WTC11 (cell line): Measurements from ENCODE around the gene STS. TPM values are rescaled to one million over a fixed set of nuclear protein-coding genes. Genes with fewer than 3 reads are reported as not detected.

Source experiments
- ATAC-seq: fragments of 200-7000 bp; cut with Tn5 transposase; 2 replicates; pipeline ENCODE4 v1.10.0; 2021; ENCODE audit warnings: mild to moderate bottlenecking, moderate library complexity
- CTCF ChIA-PET: fragments of 300-600 bp; sonication (Branson Sonifier 250); formaldehyde crosslinking; loops from one replicate; lab custom pipeline; 2021; ENCODE audit warnings: antibody characterized with exemption; lab: Charles Lee
- POLR2A ChIA-PET: fragments of 350-600 bp; sonication (Branson Sonifier 250); formaldehyde crosslinking; loops from one replicate; lab custom pipeline; 2021; ENCODE audit warnings: antibody characterized with exemption; lab: Charles Lee
- DNase-seq: peaks from one replicate; pipeline ENCODE4 v3.0.0; 2021; ENCODE audit warnings: low spot score
- H3K27ac Mint-ChIP-seq: 2 replicates; pipeline ENCODE4 v1.8.0; 2021; ENCODE audit warnings: mixed read lengths
- H3K27me3 Mint-ChIP-seq: 2 replicates; pipeline ENCODE4 v1.8.0; 2021; ENCODE audit warnings: low read depth, mild to moderate bottlenecking, moderate library complexity, mixed read lengths
- H3K36me3 Mint-ChIP-seq: 2 replicates; pipeline ENCODE4 v1.8.0; 2021; ENCODE audit warnings: mixed read lengths
- H3K4me1 Mint-ChIP-seq: 2 replicates; pipeline ENCODE4 v1.8.0; 2022; ENCODE audit warnings: mixed read lengths
- H3K4me3 Mint-ChIP-seq: 2 replicates; pipeline ENCODE4 v1.8.0; 2021; ENCODE audit warnings: mild to moderate bottlenecking, moderate library complexity, mixed read lengths
- H3K9me3 Mint-ChIP-seq: 2 replicates; pipeline ENCODE4 v1.8.0; 2021; ENCODE audit warnings: mixed read lengths
- AR ChIP-seq: fragments of 250-450 bp; sonication (Bioruptor Pico); IDR thresholded peaks from 2 replicates; pipeline ENCODE4 v1.9.0; 2021; ENCODE audit warnings: mild to moderate bottlenecking
- ATF1 ChIP-seq: sonication (generic); formaldehyde crosslinking; IDR thresholded peaks from 2 replicates; pipeline ENCODE4 v1.8.1; 2023; ENCODE audit warnings: mild to moderate bottlenecking, moderate library complexity, missing genetic modification reagents
- ATF3 ChIP-seq: sonication (generic); formaldehyde crosslinking; conservative IDR thresholded peaks from 2 replicates; pipeline ENCODE4 v1.8.1; 2022; ENCODE audit warnings: mild to moderate bottlenecking, missing genetic modification reagents
- CTCF ChIP-seq: fragments of 200-600 bp; IDR thresholded peaks from 2 replicates; pipeline ENCODE4 v1.8.0; 2022; ENCODE audit warnings: antibody characterized with exemption
- MYBL2 ChIP-seq: sonication (generic); formaldehyde crosslinking; IDR thresholded peaks from 2 replicates; pipeline ENCODE4 v1.8.1; 2023; ENCODE audit warnings: mild to moderate bottlenecking, moderate library complexity, missing genetic modification reagents
- PRRX2 ChIP-seq: fragments of 250-450 bp; sonication (Bioruptor Pico); IDR thresholded peaks from 2 replicates; pipeline ENCODE4 v1.8.0; 2021; ENCODE audit warnings: mild to moderate bottlenecking
- TCF7 ChIP-seq: sonication (generic); formaldehyde crosslinking; IDR thresholded peaks from 2 replicates; pipeline ENCODE4 v1.8.0; 2022; ENCODE audit warnings: mild to moderate bottlenecking, low read depth, missing genetic modification reagents, moderate library complexity
- ZNF121 ChIP-seq: sonication (generic); formaldehyde crosslinking; IDR thresholded peaks from 2 replicates; pipeline ENCODE4 v1.8.0; 2023; ENCODE audit warnings: missing genetic modification reagents
- ZNF138 ChIP-seq: sonication (generic); formaldehyde crosslinking; conservative IDR thresholded peaks from 2 replicates; pipeline ENCODE4 v1.8.1; 2022; ENCODE audit warnings: mild to moderate bottlenecking, moderate library complexity, missing genetic modification reagents
- ZNF219 ChIP-seq: sonication (generic); formaldehyde crosslinking; IDR thresholded peaks from 2 replicates; pipeline ENCODE4 v1.8.0; 2023; ENCODE audit warnings: missing genetic modification reagents, mild to moderate bottlenecking, borderline replicate concordance
- ZNF263 ChIP-seq: sonication (generic); formaldehyde crosslinking; IDR thresholded peaks from 2 replicates; pipeline ENCODE4 v1.8.1; 2022; ENCODE audit warnings: low read depth, mild to moderate bottlenecking, moderate library complexity, missing genetic modification reagents
- ZNF281 ChIP-seq: sonication (generic); formaldehyde crosslinking; IDR thresholded peaks from 2 replicates; pipeline ENCODE4 v1.8.0; 2023; ENCODE audit warnings: mild to moderate bottlenecking, missing genetic modification reagents
- ZNF317 ChIP-seq: sonication (generic); formaldehyde crosslinking; IDR thresholded peaks from 2 replicates; pipeline ENCODE4 v1.8.1; 2023; ENCODE audit warnings: low read depth, mild to moderate bottlenecking, moderate library complexity, missing genetic modification reagents, borderline replicate concordance
- ZNF396 ChIP-seq: fragments of 250-450 bp; sonication (Bioruptor Pico); IDR thresholded peaks from 2 replicates; pipeline ENCODE4 v1.8.0; 2021; ENCODE audit warnings: mild to moderate bottlenecking, moderate library complexity, borderline replicate concordance
- ZNF512 ChIP-seq: sonication (generic); formaldehyde crosslinking; IDR thresholded peaks from 2 replicates; pipeline ENCODE4 v1.8.1; 2022; ENCODE audit warnings: missing genetic modification reagents, borderline replicate concordance
- ZNF532 ChIP-seq: fragments of 250-450 bp; sonication (Bioruptor Pico); IDR thresholded peaks from 2 replicates; pipeline ENCODE4 v1.9.0; 2021; ENCODE audit warnings: mild to moderate bottlenecking, borderline replicate concordance
- ZSCAN18 ChIP-seq: fragments of 250-450 bp; sonication (Bioruptor Pico); IDR thresholded peaks from 2 replicates; pipeline ENCODE4 v2.1.2; 2022; ENCODE audit warnings: mild to moderate bottlenecking, moderate library complexity
- total RNA-seq: library from RNA; stranded (reverse); gene quantifications from 3 replicates; pipeline ENCODE4 v1.2.3, GENCODE V29; 2021

The STS gene
- total RNA-seq, 1 experiment from 2014 or later, result 1.3 TPM

GRCh38 chrX:7112071-7112470 is 35.4 kb upstream of the STS start:
- peaks cover 4% of the 10 kb centered on the region for H3K36me3 Mint-ChIP-seq
- CTCF ChIA-PET, result no interaction called here
- H3K27me3 Mint-ChIP-seq, result no peaks in the 10 kb centered on the region
- DNase-seq (no peak), ATAC-seq (no peak)
- H3K4me1 Mint-ChIP-seq, result peaks cover 30% of the 10 kb centered on the region
- peaks cover 2% of the 10 kb centered on the region for H3K9me3 Mint-ChIP-seq
- no peak overlapping the region for H3K4me3 Mint-ChIP-seq
- H3K27ac Mint-ChIP-seq, result no peak overlapping the region
- POLR2A ChIA-PET, result interaction anchor here (0.7 kb wide), 1 partner anchor 710 kb away, joined by 4 read pairs; no protein-coding TSS in a partner anchor
- TF ChIP-seq ZNF532 (CRISPR knock-in tag) (no peak), ZNF121 (no peak), MYBL2 (CRISPR knock-in tag) (no peak), ZNF219 (CRISPR knock-in tag) (no peak), ZNF512 (no peak), TCF7 (CRISPR knock-in tag) (no peak), AR (CRISPR knock-in tag) (no peak), PRRX2 (CRISPR knock-in tag) (no peak), ZNF263 (CRISPR knock-in tag) (no peak), CTCF (no peak), ZNF281 (no peak), ZSCAN18 (CRISPR knock-in tag) (no peak), ZNF138 (no peak), ATF1 (CRISPR knock-in tag) (no peak), ZNF317 (no peak), ATF3 (CRISPR knock-in tag) (no peak), ZNF396 (no peak)
